PC-3 (cell line): ENCODE data around the gene C1QL4. TPM values are rescaled to one million over a fixed set of nuclear protein-coding genes. Genes with fewer than 3 reads are reported as not detected.
A peak's percentile ranks its signal among the peaks of the same experiment; 100 is the strongest.

Experiments
- ATAC-seq: fragments of 200-7000 bp; cut with Tn5 transposase; 2 replicates; pipeline ENCODE4 v1.9.1; 2020; ENCODE audit warnings: mild to moderate bottlenecking, moderate library complexity
- BruUV-seq: library from RNA; stranded (reverse); fragments of 400-500 nt; replicated peaks from 2 replicates; lab custom pipeline; 2021; lab: Mats Ljungman, UMichigan
- CTCF ChIA-PET: fragments of 300-600 bp; sonication (Branson Sonifier 250); formaldehyde crosslinking; loops from one replicate; lab custom pipeline; 2022; ENCODE audit warnings: antibody characterized with exemption; lab: Charles Lee
- POLR2A ChIA-PET: fragments of 300-600 bp; sonication (Branson Sonifier 250); formaldehyde crosslinking; loops from one replicate; lab custom pipeline; 2022; ENCODE audit warnings: antibody characterized with exemption; ENCODE audit not compliant: unreplicated experiment; lab: Charles Lee
- DNase-seq: peaks from one replicate; pipeline ENCODE4 v3.0.0-alpha.2; 2015
- H2AFZ ChIP-seq: fragments of 300-600 bp; sonication (generic); 2 replicates; pipeline ENCODE4 v1.6.0; 2016; ENCODE audit warnings: antibody characterized with exemption, low read length
- H3F3A ChIP-seq: fragments of 300-600 bp; sonication (generic); one replicate; pipeline ENCODE4 v1.6.0; 2017; ENCODE audit warnings: antibody characterized with exemption, low read length, control low read depth, mild to moderate bottlenecking; ENCODE audit not compliant: unreplicated experiment
- H3K27ac ChIP-seq: fragments of 300-600 bp; sonication (generic); 2 replicates; pipeline ENCODE4 v1.5.1; 2016; ENCODE audit warnings: mild to moderate bottlenecking, low read length
- H3K27me3 ChIP-seq: fragments of 300-600 bp; sonication (generic); 2 replicates; pipeline ENCODE4 v1.6.1; 2016; ENCODE audit warnings: low read length, mixed read lengths
- H3K36me3 ChIP-seq: fragments of 300-600 bp; sonication (generic); 2 replicates; pipeline ENCODE4 v1.6.1; 2016; ENCODE audit warnings: low read depth, mixed run types, low read length, mixed read lengths
- H3K4me1 ChIP-seq: fragments of 300-600 bp; sonication (generic); 2 replicates; pipeline ENCODE4 v1.5.1; 2016; ENCODE audit warnings: low read length; ENCODE audit not compliant: insufficient read depth
- H3K4me2 ChIP-seq: fragments of 300-600 bp; sonication (generic); 2 replicates; pipeline ENCODE4 v1.6.0; 2016; ENCODE audit warnings: low read length
- H3K4me3 ChIP-seq: fragments of 300-600 bp; sonication (generic); 2 replicates; pipeline ENCODE4 v1.5.1; 2016; ENCODE audit warnings: mild to moderate bottlenecking, low read length, mixed read lengths
- H3K79me2 ChIP-seq: fragments of 300-600 bp; sonication (generic); 2 replicates; pipeline ENCODE4 v1.6.1; 2017; ENCODE audit warnings: low read length, mixed read lengths
- H3K9ac ChIP-seq: fragments of 300-600 bp; sonication (generic); 2 replicates; pipeline ENCODE4 v1.6.0; 2016; ENCODE audit warnings: mild to moderate bottlenecking, low read length
- H3K9me2 ChIP-seq: fragments of 300-600 bp; sonication (generic); replicated peaks from 2 replicates; pipeline ENCODE4 v1.6.1; 2016; ENCODE audit warnings: mixed run types, low read length, mixed read lengths
- H3K9me3 ChIP-seq: fragments of 300-600 bp; sonication (generic); 2 replicates; pipeline ENCODE4 v1.6.1; 2016; ENCODE audit warnings: low read length, mixed read lengths
- H4K20me1 ChIP-seq: fragments of 300-600 bp; sonication (generic); 2 replicates; pipeline ENCODE4 v1.6.1; 2016; ENCODE audit warnings: low read length, mixed read lengths
- EZH2 ChIP-seq: fragments of 300-600 bp; sonication (generic); IDR thresholded peaks from one replicate; pipeline ENCODE4 v1.6.1; 2017; ENCODE audit warnings: antibody characterized with exemption, mild to moderate bottlenecking, low read length; ENCODE audit not compliant: unreplicated experiment
- EZH2phosphoT487 ChIP-seq: fragments of 300-600 bp; sonication (generic); IDR thresholded peaks from 2 replicates; pipeline ENCODE4 v1.6.1; 2018; ENCODE audit warnings: mild to moderate bottlenecking, antibody characterized with exemption, low read length, borderline replicate concordance
- intact Hi-C: fragments of 100-400 bp; cut with micrococcal nuclease; formaldehyde crosslinking; loops from 2 replicates; pipeline ENCODE4 v1.9.0; 2023
- total RNA-seq: library from RNA; depleted of rRNA; stranded (reverse); fragments of >200 nt; gene quantifications from 2 replicates; pipeline ENCODE4 v1.2.3, GENCODE V29; 2014
- TF ChIP-seq, protein P1 (sequence below): fragments of 300-600 bp; sonication (generic); conservative IDR thresholded peaks from 2 replicates; pipeline ENCODE4 v1.5.1; 2017; ENCODE audit warnings: antibody characterized with exemption, low read depth, mild to moderate bottlenecking, low read length

Gene C1QL4
- total RNA-seq, 1 experiment from 2014 or later = 5.3 TPM

DNA sequence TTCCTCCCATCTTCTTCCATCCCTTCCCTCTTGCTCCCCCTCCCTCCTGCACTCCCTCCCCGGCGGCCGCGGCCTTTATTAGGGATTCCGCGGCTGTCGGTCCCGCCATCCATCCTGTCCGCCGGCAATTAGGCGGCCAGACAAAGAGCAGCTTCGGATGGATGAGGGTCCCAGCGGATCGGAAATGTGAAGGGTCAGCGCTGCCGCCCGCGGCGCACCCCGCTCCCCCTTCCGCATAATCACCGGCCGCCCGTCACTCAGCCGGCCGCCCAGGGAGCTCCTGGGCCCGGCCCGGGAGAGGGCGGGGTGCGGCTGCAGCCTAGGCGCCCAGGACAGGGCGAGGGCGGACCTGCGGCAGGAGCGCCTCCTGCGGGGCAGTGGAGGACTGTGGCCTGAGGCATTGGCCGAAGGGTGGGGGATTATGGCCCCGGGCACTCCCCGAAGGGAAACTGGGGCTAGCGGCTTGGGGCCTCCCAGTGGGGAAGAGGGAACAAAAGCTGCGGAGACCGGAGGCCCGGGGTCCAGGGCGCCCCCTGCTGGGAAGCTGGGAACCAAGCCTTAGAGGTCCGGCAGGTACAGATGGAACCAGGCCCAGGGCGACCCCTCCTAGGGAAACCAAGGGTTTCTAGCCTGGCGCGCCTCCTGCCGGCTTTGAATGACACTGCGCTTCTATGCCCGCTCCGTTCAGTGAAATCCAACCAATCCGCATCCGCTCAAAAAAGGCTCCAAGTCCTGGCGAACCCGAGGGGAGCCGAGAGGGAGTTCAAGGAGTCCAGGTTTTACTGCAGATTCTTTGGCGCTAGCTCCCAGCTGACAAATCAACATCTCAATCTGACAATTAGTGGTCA, 5.3 kb upstream of the C1QL4 start:
- ATAC-seq (peak; percentile 47), DNase-seq (peak; percentile 86)
- H3K27me3 ChIP-seq = peaks cover 21% of the 10 kb centered on the region
- no peaks in the 10 kb centered on the region for H3K9me2 ChIP-seq
- BruUV-seq = no TSS peak
- no peaks in the 10 kb centered on the region for H3K79me2 ChIP-seq
- no peak overlapping the region for H3K27ac ChIP-seq
- no peak for TF ChIP-seq EZH2
- TF ChIP-seq, protein P1, sequence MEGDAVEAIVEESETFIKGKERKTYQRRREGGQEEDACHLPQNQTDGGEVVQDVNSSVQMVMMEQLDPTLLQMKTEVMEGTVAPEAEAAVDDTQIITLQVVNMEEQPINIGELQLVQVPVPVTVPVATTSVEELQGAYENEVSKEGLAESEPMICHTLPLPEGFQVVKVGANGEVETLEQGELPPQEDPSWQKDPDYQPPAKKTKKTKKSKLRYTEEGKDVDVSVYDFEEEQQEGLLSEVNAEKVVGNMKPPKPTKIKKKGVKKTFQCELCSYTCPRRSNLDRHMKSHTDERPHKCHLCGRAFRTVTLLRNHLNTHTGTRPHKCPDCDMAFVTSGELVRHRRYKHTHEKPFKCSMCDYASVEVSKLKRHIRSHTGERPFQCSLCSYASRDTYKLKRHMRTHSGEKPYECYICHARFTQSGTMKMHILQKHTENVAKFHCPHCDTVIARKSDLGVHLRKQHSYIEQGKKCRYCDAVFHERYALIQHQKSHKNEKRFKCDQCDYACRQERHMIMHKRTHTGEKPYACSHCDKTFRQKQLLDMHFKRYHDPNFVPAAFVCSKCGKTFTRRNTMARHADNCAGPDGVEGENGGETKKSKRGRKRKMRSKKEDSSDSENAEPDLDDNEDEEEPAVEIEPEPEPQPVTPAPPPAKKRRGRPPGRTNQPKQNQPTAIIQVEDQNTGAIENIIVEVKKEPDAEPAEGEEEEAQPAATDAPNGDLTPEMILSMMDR = peak; percentile 91
- H4K20me1 ChIP-seq = no peaks in the 10 kb centered on the region
- intact Hi-C loops = no loop called here
- no peaks in the 10 kb centered on the region for H3K36me3 ChIP-seq
- peaks cover 25% of the 10 kb centered on the region for H3K4me1 ChIP-seq
- ChIA-PET CTCF (interaction anchor here (0.5 to 2.0 kb wide), 6 partner anchors 11 to 175 kb away, joined by 3 to 6 read pairs (median 4); partner anchors contain the start of genes SPATS2 and TROAP), POLR2A (interaction anchor here (0.6 kb wide), 1 partner anchor 164 kb away, joined by 5 read pairs; no protein-coding TSS in a partner anchor)
- peak overlapping the region; percentile 82 for H2AFZ ChIP-seq
- H3K9me3 ChIP-seq = no peaks in the 10 kb centered on the region
- no peaks in the 10 kb centered on the region for H3F3A ChIP-seq
- H3K9ac ChIP-seq = no peak overlapping the region
- peak overlapping the region; percentile 53 for H3K4me3 ChIP-seq
- H3K4me2 ChIP-seq = peak overlapping the region; percentile 76

DNA sequence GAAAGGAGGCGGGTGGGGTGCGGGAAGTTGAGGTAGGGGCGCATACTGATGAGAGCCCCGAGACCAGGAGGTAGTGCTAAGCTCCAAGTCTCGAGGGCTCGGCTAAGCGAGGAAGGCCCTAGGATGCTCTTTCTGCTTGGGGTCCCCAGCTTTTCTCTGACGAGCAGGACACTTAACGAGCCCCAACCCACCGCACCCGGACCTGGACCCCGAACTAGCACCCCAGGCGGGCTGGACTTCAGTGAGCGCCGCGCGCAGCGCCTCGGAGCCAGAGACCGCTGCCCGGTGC, 4.7 kb upstream of the C1QL4 start:
- no peaks in the 10 kb centered on the region for H3K9me2 ChIP-seq
- no peak overlapping the region for H2AFZ ChIP-seq
- intact Hi-C loops = no loop called here
- no peak for TF ChIP-seq EZH2
- TF ChIP-seq, protein P1 = no peak
- TF ChIP-seq EZH2phosphoT487 = no peak
- CTCF ChIA-PET = interaction anchor here (1.0 to 2.0 kb wide), 4 partner anchors 10 to 175 kb away, joined by 3 to 6 read pairs (median 5); partner anchors contain the start of gene SPATS2
- H3K27ac ChIP-seq = no peak overlapping the region
- BruUV-seq = no TSS peak
- H3K4me1 ChIP-seq = peaks cover 20% of the 10 kb centered on the region
- H3K9ac ChIP-seq = no peak overlapping the region
- DNase-seq (no peak), ATAC-seq (no peak)
- no peaks in the 10 kb centered on the region for H3K9me3 ChIP-seq
- no peak overlapping the region for H3K4me2 ChIP-seq
- H4K20me1 ChIP-seq = no peaks in the 10 kb centered on the region
- no peak overlapping the region for H3K4me3 ChIP-seq
- POLR2A ChIA-PET = interaction anchor here (0.6 kb wide), 1 partner anchor 165 kb away, joined by 5 read pairs; no protein-coding TSS in a partner anchor
- no peaks in the 10 kb centered on the region for H3K79me2 ChIP-seq
- H3F3A ChIP-seq = no peaks in the 10 kb centered on the region
- peaks cover 19% of the 10 kb centered on the region for H3K27me3 ChIP-seq
- H3K36me3 ChIP-seq = no peaks in the 10 kb centered on the region
